Measurements from ENCODE around the gene TBK1. TPM values are rescaled to one million over a fixed set of nuclear protein-coding genes. Genes with fewer than 3 reads are reported as not detected.

TBK1 gene
- total RNA-seq, 4 donors from 2014 or later, result 22.6 to 38.4 (median 32.1) TPM

GRCh38 chr12:64450057-64450640 lies 1.8 kb upstream of the TBK1 start:
- Histone ChIP-seq H3K9me3 (no peaks in the 10 kb centered on the region), H3K4me3 (no peak overlapping the region), H3K27me3 (no peaks in the 10 kb centered on the region), H3K4me1 (peaks cover 0 to 32% (median 3%) of the 10 kb centered on the region in 3 donors), H3K27ac (no peak overlapping the region), H3K36me3 (peaks cover 0 to 30% of the 10 kb centered on the region in 2 donors)
- no peak for TF ChIP-seq EP300 (IDR thresholded peaks at IDR 0.05)
- no peak for TF ChIP-seq POLR2AphosphoS5 (IDR thresholded peaks at IDR 0.05)
- TF ChIP-seq CTCF (IDR thresholded peaks at IDR 0.05), result no peak
- no peak for TF ChIP-seq POLR2A (IDR thresholded peaks at IDR 0.05)
- no peak for ATAC-seq
- WGBS, 2 donors (ENCODE audit: low coverage in 1 of 2), result 43 to 64% methylated on average over 1 to 2 of the region's 2 CpGs

GRCh38 chr12:64450711-64451486 lies 1.0 kb upstream of the TBK1 start:
- H3K27me3 ChIP-seq, result no peaks in the 10 kb centered on the region
- peak overlapping the region; percentile 85 to 98 for H3K4me3 ChIP-seq
- TF ChIP-seq CTCF (IDR thresholded peaks at IDR 0.05) (no peak), POLR2AphosphoS5 (IDR thresholded peaks at IDR 0.05) (no peak), EP300 (IDR thresholded peaks at IDR 0.05) (no peak), POLR2A (IDR thresholded peaks at IDR 0.05) (no peak)
- ATAC-seq, result no peak
- H3K36me3 ChIP-seq, result peaks cover 0 to 26% of the 10 kb centered on the region in 2 donors
- no peaks in the 10 kb centered on the region for H3K9me3 ChIP-seq
- peak overlapping the region in 3 of 4 donors; percentile 86 to 96 (median 95) for H3K27ac ChIP-seq
- 18 to 21% methylated on average over 7 to 8 of the region's 8 CpGs for WGBS, 2 donors (ENCODE audit: low coverage in 1 of 2)
- peaks cover 0 to 36% (median 3%) of the 10 kb centered on the region in 3 donors for H3K4me1 ChIP-seq

GRCh38 chr12:64452559-64453329 lies 824 bp downstream of the TBK1 start:
- peaks cover 0 to 26% of the 10 kb centered on the region in 2 donors for H3K36me3 ChIP-seq

GRCh38 chr12:64455506-64455905 lies 3.6 kb downstream of the TBK1 start:
- Histone ChIP-seq H3K4me3 (no peak overlapping the region), H3K27me3 (no peaks in the 10 kb centered on the region), H3K27ac (no peak overlapping the region), H3K9me3 (no peaks in the 10 kb centered on the region), H3K36me3 (peaks cover 0 to 28% of the 10 kb centered on the region in 2 donors), H3K4me1 (peaks cover 0 to 63% (median 11%) of the 10 kb centered on the region in 3 donors)
- 79 to 80% methylated on average over 1 of the region's 1 CpG for WGBS, 2 donors (ENCODE audit: low coverage in 1 of 2)
- TF ChIP-seq POLR2A (IDR thresholded peaks at IDR 0.05), result no peak
- TF ChIP-seq CTCF (IDR thresholded peaks at IDR 0.05), result no peak
- no peak for TF ChIP-seq POLR2AphosphoS5 (IDR thresholded peaks at IDR 0.05)
- no peak for TF ChIP-seq EP300 (IDR thresholded peaks at IDR 0.05)
- no peak for ATAC-seq

More at GRCh38 chr12:64452559-64453329, 824 bp downstream of the TBK1 start:
- WGBS, 2 donors (ENCODE audit: low coverage in 1 of 2), result 0 to 2% methylated on average over 8 to 12 of the region's 16 CpGs
- Histone ChIP-seq H3K9me3 (no peaks in the 10 kb centered on the region), H3K27ac (peak overlapping the region; percentile 86 to 96 (median 96)), H3K4me1 (peaks cover 0 to 46% (median 3%) of the 10 kb centered on the region in 3 donors), H3K4me3 (peak overlapping the region; percentile 85 to 98), H3K27me3 (no peaks in the 10 kb centered on the region)
- ATAC-seq, result peak; percentile 45
- no peak for TF ChIP-seq EP300 (IDR thresholded peaks at IDR 0.05)
- peak; percentile 54 for TF ChIP-seq POLR2AphosphoS5 (IDR thresholded peaks at IDR 0.05)
- no peak for TF ChIP-seq POLR2A (IDR thresholded peaks at IDR 0.05)
- no peak for TF ChIP-seq CTCF (IDR thresholded peaks at IDR 0.05)
